Keratinocyte (primary cell): ENCODE data around the gene SLF1. TPM values are rescaled to one million over a fixed set of nuclear protein-coding genes. Genes with fewer than 3 reads are reported as not detected.

Experiments
- DNase-seq: peaks from one replicate; pipeline ENCODE4 v3.0.0-alpha.2; 2011; ENCODE audit warnings: low read depth, missing footprints, low spot score
- FAIRE-seq: peaks from 2 replicates; lab custom pipeline; 2011; peaks lifted over from hg19 to GRCh38; lab: Jason Lieb, UNC
- H2AFZ ChIP-seq: 2 replicates; pipeline ENCODE4 v1.6.0; 2012; ENCODE audit warnings: low read length, control low read depth, inconsistent platforms; ENCODE audit not compliant: control insufficient read depth
- H3K27ac ChIP-seq: 2 replicates; pipeline ENCODE4 v1.5.1; 2011; ENCODE audit warnings: low read length; ENCODE audit not compliant: control insufficient read depth, insufficient read depth
- H3K27me3 ChIP-seq: 3 replicates; pipeline ENCODE4 v1.6.0; 2011; ENCODE audit warnings: low read length; ENCODE audit not compliant: control insufficient read depth, insufficient read depth; ENCODE audit errors: extremely low read depth
- H3K36me3 ChIP-seq, 2 experiments: 2 replicates in 1 of 2; 3 replicates in 1 of 2; pipeline ENCODE4 v1.5.1; 2011; ENCODE audit warnings: low read length in 2 of 2, mild to moderate bottlenecking in 1 of 2; ENCODE audit not compliant: control insufficient read depth in 2 of 2, insufficient read depth in 2 of 2; ENCODE audit errors: extremely low read depth in 1 of 2
- H3K4me1 ChIP-seq: 3 replicates; pipeline ENCODE4 v1.5.1; 2011; ENCODE audit warnings: low read length; ENCODE audit not compliant: control insufficient read depth, insufficient read depth; ENCODE audit errors: extremely low read depth
- H3K4me2 ChIP-seq: 3 replicates; pipeline ENCODE4 v1.6.0; 2011; ENCODE audit warnings: low read depth, low read length; ENCODE audit not compliant: control insufficient read depth, insufficient read depth; ENCODE audit errors: extremely low read depth
- H3K4me3 ChIP-seq, 3 experiments: fragments of 200-600 bp in 1 of 3; sonication (generic) in 1 of 3; 2 replicates in 2 of 3; 3 replicates in 1 of 3; pipeline ENCODE4 v1.5.1; 2011 to 2016; ENCODE audit warnings: low read length in 3 of 3, mild to moderate bottlenecking in 3 of 3, control low read depth in 2 of 3, inconsistent platforms in 1 of 3, low read depth in 1 of 3, mixed read lengths in 1 of 3, mixed run types in 1 of 3, moderate library complexity in 1 of 3; ENCODE audit not compliant: control insufficient read depth in 2 of 3, insufficient read depth in 2 of 3; ENCODE audit errors: extremely low read depth in 1 of 3
- H3K79me2 ChIP-seq: 2 replicates; pipeline ENCODE4 v1.6.0; 2012; ENCODE audit warnings: low read length; ENCODE audit not compliant: control insufficient read depth, insufficient read depth
- H3K9ac ChIP-seq: 3 replicates; pipeline ENCODE4 v1.6.0; 2011; ENCODE audit warnings: low read length; ENCODE audit not compliant: control insufficient read depth, insufficient read depth; ENCODE audit errors: extremely low read depth
- H3K9me1 ChIP-seq: 3 replicates; pipeline ENCODE4 v1.6.0; 2011; ENCODE audit warnings: low read length; ENCODE audit not compliant: control insufficient read depth, insufficient read depth; ENCODE audit errors: extremely low read depth
- H3K9me3 ChIP-seq: 2 replicates; pipeline ENCODE4 v1.5.1; 2012; ENCODE audit warnings: low read depth, low read length; ENCODE audit not compliant: control insufficient read depth
- H4K20me1 ChIP-seq: 3 replicates; pipeline ENCODE4 v1.6.0; 2011; ENCODE audit warnings: low read length; ENCODE audit not compliant: control insufficient read depth, insufficient read depth; ENCODE audit errors: extremely low read depth
- EZH2 ChIP-seq: IDR thresholded peaks from one replicate; pipeline ENCODE4 v1.6.1; 2012; ENCODE audit warnings: inconsistent platforms, mild to moderate bottlenecking, low read length, moderate library complexity
- dilution Hi-C: fragments of 300-500 bp; cut with MboI; formaldehyde crosslinking; loops from one replicate; pipeline ENCODE4 v1.7.0; 2020; ENCODE audit warnings: low sequenced_read_pairs; ENCODE audit not compliant: extremely low pct_ligation_motif_present
- polyA plus RNA-seq, 5 experiments: library from polyadenylated mRNA; depleted of rRNA in 3 of 5; stranded (reverse) in 3 of 5; stranded (forward) in 1 of 5; unstranded in 1 of 5; fragments of >200 nt; gene quantifications; 1 replicate in 1 of 5; 2 replicates in 3 of 5; 3 replicates in 1 of 5; pipeline versions ENCODE4 v1.2.1 to v1.2.3, GENCODE V29; 2011 to 2012; ENCODE audit warnings: missing spikeins in 2 of 5, low read depth in 1 of 5, low replicate concordance in 1 of 5
- TF ChIP-seq, protein P1 (sequence below), 3 experiments: IDR thresholded peaks in 1 of 3; conservative IDR thresholded peaks in 1 of 3; optimal IDR thresholded peaks in 1 of 3; 2 replicates in 2 of 3; 3 replicates in 1 of 3; pipeline versions ENCODE3 to v1.5.1; 2011; ENCODE audit warnings: low read length in 3 of 3, mild to moderate bottlenecking in 3 of 3, moderate library complexity in 2 of 3, control low read depth in 1 of 3, inconsistent platforms in 1 of 3; ENCODE audit not compliant: insufficient read depth in 2 of 3; ENCODE audit errors: extremely low read depth in 1 of 3

The SLF1 gene
- polyA plus RNA-seq, 1 donor (not counting 4 experiments of a cell fraction or from before 2014, with no cell fraction given), result 7.0 TPM

DNA sequence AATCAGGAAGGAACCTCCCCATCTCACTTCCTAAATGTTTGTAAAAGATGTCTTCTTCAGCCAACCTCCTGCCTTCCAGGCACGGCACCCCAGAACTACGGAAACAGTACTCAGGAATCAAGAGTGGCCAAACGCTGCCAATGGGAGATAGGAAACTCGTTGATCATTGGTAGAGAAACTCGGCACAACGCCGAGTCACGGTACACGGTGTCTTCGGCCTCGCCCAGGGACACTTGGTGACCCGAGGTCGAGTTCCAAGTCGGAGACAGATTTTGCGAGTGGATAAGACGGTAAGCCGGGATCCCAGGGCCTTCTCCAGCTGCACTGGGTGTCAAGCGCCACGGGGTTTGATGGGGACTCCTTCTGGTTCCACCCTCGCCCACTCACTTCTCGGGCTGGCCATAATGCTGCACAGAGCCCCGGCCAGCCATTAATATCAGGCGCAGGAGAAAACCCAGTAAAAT is 408 bp upstream of the SLF1 start:
- no peak for DNase-seq
- dilution Hi-C loops, result no loop called here
- FAIRE-seq, result peak; percentile 94
- Histone ChIP-seq H3K36me3 (no peaks in the 10 kb centered on the region), H3K4me3 (peak overlapping the region; percentile 64 to 89 (median 76)), H3K4me1 (peaks cover 13% of the 10 kb centered on the region), H3K4me2 (peak overlapping the region; percentile 85), H3K27ac (peak overlapping the region; percentile 79), H3K9me1 (no peaks in the 10 kb centered on the region), H4K20me1 (no peaks in the 10 kb centered on the region), H2AFZ (peak overlapping the region; percentile 99), H3K9me3 (no peaks in the 10 kb centered on the region), H3K9ac (peak overlapping the region; percentile 85), H3K27me3 (no peaks in the 10 kb centered on the region), H3K79me2 (peaks cover 42% of the 10 kb centered on the region)
- TF ChIP-seq EZH2, result no peak

DNA sequence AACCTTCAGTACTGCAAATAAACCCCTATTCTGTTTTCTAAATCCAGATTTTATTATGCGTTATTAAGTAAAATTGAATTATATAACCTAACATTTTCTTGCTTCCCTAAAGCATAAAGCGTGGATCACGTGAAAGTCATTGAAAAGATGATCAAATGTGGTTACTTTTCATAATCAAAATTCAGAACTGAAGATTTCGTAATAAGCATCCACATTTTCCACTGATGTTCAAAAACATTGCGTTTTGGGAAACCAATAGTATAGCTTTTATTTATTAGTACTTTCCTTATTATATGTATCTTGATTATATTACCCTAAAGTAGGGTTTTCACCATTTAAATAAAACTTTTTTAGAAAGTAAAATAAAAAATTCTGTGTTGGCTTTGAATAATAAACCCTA is 1.8 kb downstream of the SLF1 start:
- Histone ChIP-seq H3K4me1 (peaks cover 13% of the 10 kb centered on the region), H3K9ac (no peak overlapping the region), H4K20me1 (no peaks in the 10 kb centered on the region), H3K27me3 (no peaks in the 10 kb centered on the region), H3K79me2 (peaks cover 42% of the 10 kb centered on the region), H3K4me3 (no peak overlapping the region), H3K27ac (no peak overlapping the region), H3K9me3 (no peaks in the 10 kb centered on the region), H3K9me1 (no peaks in the 10 kb centered on the region), H2AFZ (no peak overlapping the region), H3K36me3 (no peaks in the 10 kb centered on the region), H3K4me2 (peak overlapping the region; percentile 85)
- TF ChIP-seq EZH2, result no peak
- TF ChIP-seq, protein P1, sequence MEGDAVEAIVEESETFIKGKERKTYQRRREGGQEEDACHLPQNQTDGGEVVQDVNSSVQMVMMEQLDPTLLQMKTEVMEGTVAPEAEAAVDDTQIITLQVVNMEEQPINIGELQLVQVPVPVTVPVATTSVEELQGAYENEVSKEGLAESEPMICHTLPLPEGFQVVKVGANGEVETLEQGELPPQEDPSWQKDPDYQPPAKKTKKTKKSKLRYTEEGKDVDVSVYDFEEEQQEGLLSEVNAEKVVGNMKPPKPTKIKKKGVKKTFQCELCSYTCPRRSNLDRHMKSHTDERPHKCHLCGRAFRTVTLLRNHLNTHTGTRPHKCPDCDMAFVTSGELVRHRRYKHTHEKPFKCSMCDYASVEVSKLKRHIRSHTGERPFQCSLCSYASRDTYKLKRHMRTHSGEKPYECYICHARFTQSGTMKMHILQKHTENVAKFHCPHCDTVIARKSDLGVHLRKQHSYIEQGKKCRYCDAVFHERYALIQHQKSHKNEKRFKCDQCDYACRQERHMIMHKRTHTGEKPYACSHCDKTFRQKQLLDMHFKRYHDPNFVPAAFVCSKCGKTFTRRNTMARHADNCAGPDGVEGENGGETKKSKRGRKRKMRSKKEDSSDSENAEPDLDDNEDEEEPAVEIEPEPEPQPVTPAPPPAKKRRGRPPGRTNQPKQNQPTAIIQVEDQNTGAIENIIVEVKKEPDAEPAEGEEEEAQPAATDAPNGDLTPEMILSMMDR (optimal IDR thresholded peaks at IDR 0.05 in 1 of 3, IDR thresholded peaks at IDR 0.05 in 1 of 3, conservative IDR thresholded peaks at IDR 0.05 in 1 of 3; ENCODE audit: extremely low read depth in 1 of 3, insufficient read depth in 2 of 3, low read length in 3 of 3), result no peak
- DNase-seq, result no peak
- FAIRE-seq, result no peak
- dilution Hi-C loops, result no loop called here

DNA sequence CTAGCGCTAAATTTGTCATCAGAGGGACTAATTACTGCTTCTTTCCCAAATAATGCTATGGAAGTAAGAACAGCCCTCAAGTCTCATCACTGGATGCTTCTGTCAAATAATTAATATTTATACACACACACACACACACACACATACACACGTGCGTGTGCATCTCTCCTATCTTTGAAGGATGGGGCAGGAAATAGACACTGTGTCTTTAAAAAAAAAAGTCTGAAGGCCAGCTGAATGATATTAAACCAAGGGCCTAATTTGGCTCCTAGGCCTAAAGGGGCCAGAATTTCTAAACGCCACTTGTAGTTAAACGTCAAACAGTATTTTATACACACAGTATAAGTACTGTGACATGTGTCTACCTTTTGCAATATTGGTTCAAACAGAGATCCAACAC is 3.3 kb downstream of the SLF1 start:
- Histone ChIP-seq H3K9me1 (no peaks in the 10 kb centered on the region), H3K4me3 (no peak overlapping the region), H3K4me1 (peaks cover 9% of the 10 kb centered on the region), H3K36me3 (no peaks in the 10 kb centered on the region), H3K27me3 (no peaks in the 10 kb centered on the region), H3K9ac (no peak overlapping the region), H4K20me1 (no peaks in the 10 kb centered on the region), H3K27ac (no peak overlapping the region), H2AFZ (no peak overlapping the region), H3K4me2 (no peak overlapping the region), H3K79me2 (peaks cover 33% of the 10 kb centered on the region), H3K9me3 (no peaks in the 10 kb centered on the region)
- no peak for TF ChIP-seq EZH2
- TF ChIP-seq, protein P1 (optimal IDR thresholded peaks at IDR 0.05 in 1 of 3, IDR thresholded peaks at IDR 0.05 in 1 of 3, conservative IDR thresholded peaks at IDR 0.05 in 1 of 3; ENCODE audit: extremely low read depth in 1 of 3, insufficient read depth in 2 of 3, low read length in 3 of 3), result no peak
- FAIRE-seq (no peak), DNase-seq (no peak)
- dilution Hi-C loops, result no loop called here
